ENCODE results near the gene ASXL3.

- TF ChIP-seq GLIS3 (CRISPR knock-in tag; IDR thresholded peaks at IDR 0.05): no peak
- no peak for TF ChIP-seq TOX (CRISPR knock-in tag; IDR thresholded peaks at IDR 0.05; ENCODE audit: borderline replicate concordance)
- TF ChIP-seq ARNTL (CRISPR knock-in tag; IDR thresholded peaks at IDR 0.05; ENCODE audit: borderline replicate concordance, low read depth): no peak
- no peak for TF ChIP-seq PATZ1 (CRISPR knock-in tag; IDR thresholded peaks at IDR 0.05; ENCODE audit: borderline replicate concordance)
- TF ChIP-seq ZNF8 (CRISPR knock-in tag; IDR thresholded peaks at IDR 0.05): no peak
- no peak for TF ChIP-seq RARB (CRISPR knock-in tag; IDR thresholded peaks at IDR 0.05)
- TF ChIP-seq CSDC2 (CRISPR knock-in tag; IDR thresholded peaks at IDR 0.05): no peak
- TF ChIP-seq ZFP3 (CRISPR knock-in tag; IDR thresholded peaks at IDR 0.05): no peak
- no peak for TF ChIP-seq CSRNP3 (CRISPR knock-in tag; IDR thresholded peaks at IDR 0.05)
- TF ChIP-seq ISL1 (CRISPR knock-in tag; IDR thresholded peaks at IDR 0.05): no peak
- TF ChIP-seq ZNF70 (CRISPR knock-in tag; IDR thresholded peaks at IDR 0.05): no peak
- no peak for TF ChIP-seq ZFP30 (CRISPR knock-in tag; IDR thresholded peaks at IDR 0.05)
- TF ChIP-seq TSHZ2 (CRISPR knock-in tag; IDR thresholded peaks at IDR 0.05): no peak
Measured at GRCh38 chr18:33603454-33603853, 25.4 kb downstream of the ASXL3 start.
